Stimulated activated CD4-positive, alpha-beta T cell treated with anti-CD3 and anti-CD28 coated beads, Interleukin-15, amount 100 ng/mL, for 1 hour (primary cell): ENCODE data around the gene MYL12A.
"Not testable (repeated sequence)": the region's sequence is repeated elsewhere in the genome, so short reads cannot be mapped to it uniquely, and the experiment has no call there.

ENCODE experiments used
- DNase-seq, 2 donors: peaks; one replicate each; pipeline ENCODE4 v3.0.0-alpha.2; 2020; ENCODE audit warnings: low read depth in 1 of 2, low spot score in 1 of 2

The MYL12A gene

DNA sequence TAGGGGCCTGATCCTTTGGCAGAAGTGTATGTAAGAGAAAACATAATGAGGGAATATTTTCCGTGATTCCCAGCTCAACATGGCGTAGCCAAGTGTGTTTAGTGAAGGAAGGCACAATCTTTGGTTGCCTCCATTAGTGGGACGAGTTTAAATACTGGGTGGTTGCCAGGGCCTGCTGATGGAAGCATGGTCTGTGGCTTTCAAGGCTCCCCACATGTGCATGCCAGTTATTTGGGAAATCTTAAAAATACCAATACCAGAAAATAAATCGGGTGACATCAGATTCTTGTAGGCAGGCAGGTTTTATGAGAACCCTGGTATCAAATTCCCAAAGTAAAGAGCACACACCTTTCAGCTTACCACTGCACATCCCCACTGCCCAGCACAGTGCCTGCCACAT lies 7.1 kb downstream of the MYL12A start:
- no peak for DNase-seq

DNA sequence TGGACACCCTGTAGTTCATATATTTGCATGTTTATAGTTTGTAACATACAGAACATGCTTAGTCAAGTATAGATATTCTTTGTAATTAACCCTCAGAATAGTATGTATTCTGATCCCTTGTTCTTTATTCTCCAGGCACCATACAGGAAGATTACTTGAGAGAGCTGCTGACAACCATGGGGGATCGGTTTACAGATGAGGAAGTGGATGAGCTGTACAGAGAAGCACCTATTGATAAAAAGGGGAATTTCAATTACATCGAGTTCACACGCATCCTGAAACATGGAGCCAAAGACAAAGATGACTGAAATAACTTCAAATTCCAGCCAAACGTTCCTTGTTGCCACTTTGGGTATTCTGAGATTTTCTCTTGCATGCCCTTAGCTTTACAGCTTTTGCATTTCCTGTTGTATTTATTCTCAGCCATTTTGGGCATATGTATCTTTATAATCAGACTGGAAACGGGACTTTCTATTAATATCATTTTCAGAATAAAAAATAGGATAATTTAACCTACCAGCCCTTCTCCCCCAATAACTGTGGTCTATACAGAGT lies 8.1 kb downstream of the MYL12A start:
- DNase-seq: no peak

GRCh38 chr18:3256693-3257626 lies 9.4 kb downstream of the MYL12A start:
- DNase-seq: no peak

- no peak for DNase-seq
Observed at GRCh38 chr18:3257627-3258120, 10.1 kb downstream of the MYL12A start.

DNA sequence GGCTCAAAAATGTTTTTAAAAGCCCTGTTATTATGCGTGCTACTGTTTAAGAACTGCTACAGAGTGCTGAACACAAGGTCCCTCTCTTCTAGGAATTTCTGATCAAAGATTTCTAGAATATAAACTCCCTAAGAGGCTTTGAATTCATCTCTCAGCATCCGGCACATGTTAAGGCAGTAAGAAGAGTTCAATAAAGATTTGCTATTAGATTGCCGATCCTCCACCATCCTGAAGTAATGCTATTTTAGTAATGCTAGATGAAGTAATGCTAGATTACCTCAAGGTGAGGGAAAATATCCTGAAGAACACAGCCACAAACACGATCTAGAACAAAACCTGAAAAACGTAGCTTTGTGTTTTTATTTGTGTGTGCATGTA lies 13.4 kb downstream of the MYL12A start:
- DNase-seq: no peak

DNA sequence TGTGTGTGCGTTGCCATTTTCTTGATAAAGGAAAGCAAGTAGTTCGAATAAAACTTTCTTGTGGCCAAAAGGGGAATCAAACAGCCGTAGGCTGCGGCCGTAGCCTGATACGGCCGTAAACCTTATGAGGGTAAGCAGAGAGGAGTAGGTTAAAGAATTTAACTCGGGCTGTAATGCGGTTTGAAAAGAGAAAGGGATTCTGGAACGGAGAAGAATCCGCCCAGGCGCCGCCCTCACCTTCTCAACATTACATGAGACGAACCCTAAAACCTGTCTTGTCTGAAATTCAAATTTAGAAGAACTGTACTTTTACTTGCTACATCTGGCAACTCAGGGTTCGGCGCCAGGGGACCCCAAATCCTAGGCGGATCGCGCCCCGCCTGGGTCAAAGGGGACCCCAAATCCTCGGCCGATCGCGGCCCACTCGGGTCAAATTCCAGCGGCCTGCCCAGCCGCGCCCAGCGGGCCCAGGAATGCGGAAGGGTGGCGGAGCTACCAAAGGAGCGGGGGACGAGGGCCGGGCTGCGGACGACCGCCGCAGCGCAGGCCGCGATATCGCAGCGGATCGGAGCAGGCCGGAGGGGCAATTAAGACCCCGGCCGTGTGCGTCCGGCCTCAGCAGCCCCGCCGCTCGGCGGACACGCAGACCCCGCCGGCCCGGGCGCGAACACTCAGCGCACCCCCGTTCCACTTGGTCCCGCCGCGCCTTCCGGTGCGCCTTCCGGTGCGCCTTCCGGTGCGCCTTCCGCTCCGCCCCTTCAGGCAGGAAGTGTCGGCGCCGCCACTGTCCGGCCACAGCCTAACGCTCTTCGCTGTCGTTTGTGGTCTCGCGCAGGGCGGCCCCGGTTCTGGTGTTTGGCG lies 14.0 kb downstream of the MYL12A start, which contains the start of gene MYL12B:
TSS of gene MYL12B (plus strand) at position 761 of the 861 bp plus-strand sequence. CDS start 10,766 bp downstream, outside the sequence.
- peak; percentile 63 for DNase-seq

DNA sequence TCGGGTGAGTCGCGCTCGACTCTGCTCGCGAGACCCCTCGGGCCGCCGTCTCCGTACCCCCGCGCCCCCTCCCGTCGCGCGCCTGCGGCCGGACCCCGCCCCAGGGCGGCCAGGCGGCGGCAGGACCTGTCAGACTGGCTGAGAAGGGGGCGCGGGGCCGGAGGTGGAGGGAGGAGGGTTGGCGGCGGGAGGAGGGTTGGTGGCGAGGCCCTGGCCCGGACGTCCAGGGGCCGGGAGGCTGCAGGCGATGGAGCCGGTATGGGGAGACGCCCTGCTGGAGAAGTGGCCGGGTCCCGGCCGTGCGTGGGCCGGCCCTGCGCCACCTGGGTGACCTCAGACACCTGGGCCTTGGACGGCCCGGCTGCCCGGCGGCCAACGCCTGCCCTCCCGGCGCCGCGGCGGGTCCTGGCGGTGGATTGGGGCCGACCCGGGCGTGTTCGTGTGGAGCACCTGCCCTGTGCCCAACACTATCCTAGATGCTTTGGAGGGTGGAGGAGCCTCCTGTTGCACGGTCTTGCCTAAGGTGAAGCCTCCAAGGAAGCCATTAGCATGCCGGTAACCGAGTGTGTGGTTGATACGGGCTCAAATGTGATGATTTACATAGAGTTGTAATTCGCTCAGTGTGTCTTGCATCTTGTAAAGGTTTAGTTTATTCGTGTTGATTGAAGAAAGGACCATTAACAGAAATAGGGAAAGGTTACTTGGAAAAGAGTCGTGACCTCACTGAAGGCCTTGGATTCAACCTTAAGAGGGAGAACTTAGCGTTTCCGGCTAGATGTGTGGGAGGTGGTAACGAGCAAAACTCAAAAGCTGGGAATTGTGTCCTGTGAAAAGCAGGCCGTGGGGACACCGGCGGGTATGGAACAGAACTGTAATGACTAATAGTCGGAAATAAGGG lies 14.9 kb downstream of the MYL12A start:
- peak in 1 of 2 donors; percentile 15 for DNase-seq

DNA sequence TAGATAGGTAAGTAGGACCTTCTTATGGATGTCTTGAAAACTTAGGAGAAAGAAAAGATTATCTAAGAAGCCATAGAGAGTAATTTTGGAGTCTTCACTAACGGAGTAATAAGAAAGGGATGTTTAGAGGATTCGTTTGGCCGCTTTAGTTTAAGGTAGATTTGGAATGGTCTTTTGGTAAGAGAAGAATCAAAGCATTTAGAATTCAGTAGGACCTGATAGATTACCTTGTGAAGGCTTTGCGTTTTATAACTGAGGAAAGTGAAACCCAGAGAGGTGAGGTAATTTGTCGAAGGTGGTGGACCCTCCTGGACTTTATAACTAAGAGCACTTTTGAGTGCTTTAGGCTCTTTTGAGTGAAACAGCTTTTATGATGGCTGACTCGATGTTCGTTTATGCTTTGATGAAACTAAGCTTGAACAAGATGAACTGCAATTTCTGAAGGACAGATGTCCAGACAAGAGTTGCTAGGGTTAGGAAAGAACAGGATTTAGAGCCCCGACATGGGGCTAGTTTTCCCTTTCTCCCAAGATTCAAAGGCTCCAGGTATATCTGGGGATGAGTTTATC lies 15.6 kb downstream of the MYL12A start:
- DNase-seq: no peak

- no peak for DNase-seq
Observed at GRCh38 chr18:3264362-3264761, 16.8 kb downstream of the MYL12A start.

GRCh38 chr18:3265564-3266033 lies 18.0 kb downstream of the MYL12A start:
- no peak for DNase-seq

- no peak for DNase-seq
Observed at GRCh38 chr18:3266062-3266608, 18.5 kb downstream of the MYL12A start.

DNA sequence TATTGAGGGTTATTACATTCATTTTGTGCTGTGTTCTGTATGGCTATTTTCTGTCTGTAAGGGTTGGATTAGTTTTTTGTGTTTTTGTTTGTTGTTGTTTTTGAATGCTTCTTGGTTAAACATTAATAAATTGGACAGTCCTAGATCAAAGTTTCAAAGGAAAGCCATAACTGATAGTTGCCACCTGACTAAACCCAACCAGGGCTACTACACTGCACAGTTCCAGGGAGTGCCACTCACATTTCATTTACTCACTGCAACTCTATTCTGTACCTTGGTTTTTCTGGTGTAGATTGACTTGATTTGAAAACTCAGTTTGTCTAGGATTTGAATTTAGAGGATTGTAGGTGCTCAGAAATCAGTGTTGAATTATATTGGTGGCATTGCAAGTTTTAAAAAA lies 20.7 kb downstream of the MYL12A start:
- DNase-seq: no peak

DNA sequence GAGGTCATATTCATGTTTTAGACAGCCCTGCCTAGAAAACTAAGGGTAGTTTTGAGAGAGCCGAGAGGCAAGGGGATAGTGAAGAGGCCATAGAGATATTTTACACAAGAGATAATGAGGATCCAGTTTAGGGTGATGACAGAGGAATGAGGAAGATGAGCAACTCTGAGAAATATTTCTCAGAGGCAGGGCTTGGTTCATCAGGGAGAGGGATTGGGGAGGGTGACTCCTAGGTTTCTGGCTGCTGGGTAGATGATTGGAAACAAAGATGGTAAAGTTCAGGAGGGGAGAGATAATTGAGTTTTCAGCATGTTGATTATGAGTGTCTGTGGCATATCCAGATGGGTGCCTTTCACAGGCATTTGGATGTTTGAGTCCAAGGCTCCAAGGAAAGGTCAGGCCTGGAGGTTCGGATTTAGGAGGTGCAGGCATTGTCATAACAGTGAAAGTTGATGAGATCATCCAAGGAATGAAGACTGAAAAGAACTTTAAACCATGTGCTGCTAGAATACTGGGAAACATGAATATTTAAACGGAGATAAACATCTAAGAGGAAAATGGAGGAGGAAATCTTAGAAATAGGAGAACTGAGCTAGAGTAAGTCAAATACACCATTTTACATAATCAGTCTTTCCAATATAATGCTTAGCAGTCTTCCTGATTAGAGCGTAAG lies 21.8 kb downstream of the MYL12A start:
- DNase-seq: no peak

- no peak for DNase-seq
Observed at GRCh38 chr18:3269914-3270299, 22.3 kb downstream of the MYL12A start.

GRCh38 chr18:3273042-3273441 lies 25.4 kb downstream of the MYL12A start:
- DNase-seq: no peak

- not testable (repeated sequence) for DNase-seq
Observed at GRCh38 chr18:3277643-3278213, 30.1 kb downstream of the MYL12A start.

DNA sequence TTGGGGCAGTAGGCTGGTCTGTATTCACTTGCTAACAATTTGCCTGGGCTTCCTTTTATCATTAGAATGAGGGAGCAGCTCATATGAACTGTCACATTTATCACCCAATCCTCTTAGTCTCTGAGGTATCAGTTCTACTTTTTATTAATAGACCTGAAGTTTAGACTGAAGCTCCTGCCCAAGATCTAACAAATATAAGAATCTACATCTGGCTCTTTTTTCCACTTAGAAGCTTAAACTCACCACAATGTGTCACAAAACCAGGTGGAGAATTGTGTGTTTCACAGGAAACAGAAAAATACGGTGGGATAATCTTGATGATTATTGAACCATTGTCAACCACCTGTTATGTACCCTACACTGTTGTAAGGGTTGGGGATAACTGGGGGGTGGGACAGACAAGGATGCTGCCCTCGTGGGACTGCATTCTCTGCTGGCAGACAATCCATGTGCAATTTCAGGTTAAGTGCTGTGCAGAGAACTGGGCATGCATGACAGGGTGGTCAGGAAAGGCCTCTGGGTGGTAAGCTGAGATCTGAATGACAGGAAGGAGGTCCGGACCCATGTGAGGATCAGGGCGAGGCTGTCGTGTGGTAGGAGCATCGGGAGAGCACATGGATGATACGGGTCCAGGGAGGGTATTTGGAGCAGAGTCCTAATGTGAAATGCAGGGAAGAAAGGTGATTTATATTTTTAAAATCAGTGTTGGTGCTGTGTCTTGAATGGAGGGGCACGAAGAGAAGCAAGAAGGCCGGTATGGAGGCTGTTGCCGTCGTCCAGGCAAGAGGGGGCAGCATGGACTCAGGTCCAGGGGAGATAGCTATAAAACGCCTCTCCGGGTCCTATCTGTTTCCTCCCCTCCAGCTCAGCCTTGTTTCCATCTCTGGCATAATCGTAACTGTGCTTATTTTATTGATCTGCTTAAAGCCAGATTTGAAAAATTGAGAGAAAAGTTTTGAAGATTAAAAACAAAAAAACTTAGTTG lies 31.9 kb downstream of the MYL12A start:
- no peak for DNase-seq
